ENCODE measurements around the gene SDF4. TPM values are rescaled to one million over a fixed set of nuclear protein-coding genes. Genes with fewer than 3 reads are reported as not detected.

SDF4 gene
- total RNA-seq, 1 donor from 2014 or later = 28.2 TPM

DNA sequence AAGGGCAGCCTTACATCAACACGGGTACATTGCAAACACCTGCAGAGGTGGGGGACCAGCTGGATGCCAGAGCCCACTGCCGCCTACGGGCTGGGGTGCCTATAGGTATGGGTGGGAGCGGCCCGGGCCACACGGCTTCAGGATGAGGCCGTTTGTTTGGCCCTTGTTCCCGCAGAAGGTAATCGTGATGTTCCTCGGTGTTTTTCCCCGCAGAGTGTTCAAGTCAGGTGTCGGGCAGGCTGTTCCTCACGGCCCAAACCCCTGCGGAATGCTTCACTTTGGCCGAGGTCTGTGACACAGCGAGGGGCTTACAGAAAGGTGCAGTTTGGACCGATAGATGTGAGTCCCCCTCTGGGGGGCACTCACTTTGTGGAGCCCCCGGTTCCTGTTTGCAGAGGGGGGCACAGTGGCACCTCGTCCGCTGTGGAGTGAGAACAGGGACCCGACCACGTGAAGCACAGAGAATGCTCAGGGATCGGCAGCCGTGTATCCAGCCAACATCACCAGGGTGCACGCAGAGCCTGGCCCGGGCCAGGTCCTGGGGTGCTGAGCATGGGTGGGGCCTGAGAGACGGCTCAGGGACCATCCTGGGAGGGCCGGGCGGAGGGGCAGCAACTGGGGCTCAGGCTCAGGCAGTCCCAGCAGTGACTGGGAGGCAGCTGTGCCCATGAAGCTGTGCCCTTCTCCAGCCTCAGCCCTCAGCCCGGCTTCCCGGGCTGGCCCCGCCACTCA, 58.6 kb downstream of the SDF4 start:
- Histone ChIP-seq H3K36me3 (ENCODE audit: control insufficient read depth in 3 of 3, insufficient read depth in 3 of 3, low read length in 3 of 3) (no peaks in the 10 kb centered on the region), H3K27ac (ENCODE audit: low read depth, low read length) (no peak overlapping the region), H3K9ac (ENCODE audit: low read depth in 1 of 3, low read length in 3 of 3) (no peak overlapping the region), H3K27me3 (ENCODE audit: control insufficient read depth in 3 of 3, insufficient read depth in 3 of 3, low read length in 3 of 3) (peaks cover 53 to 75% (median 75%) of the 10 kb centered on the region in 3 donors), H3K4me3 (ENCODE audit: low read length in 3 of 3) (no peak overlapping the region), H3K4me1 (ENCODE audit: control insufficient read depth in 3 of 3, insufficient read depth in 3 of 3, low read length in 3 of 3) (no peaks in the 10 kb centered on the region), H3K9me3 (ENCODE audit: control insufficient read depth in 3 of 3, low read length in 3 of 3) (no peaks in the 10 kb centered on the region)

DNA sequence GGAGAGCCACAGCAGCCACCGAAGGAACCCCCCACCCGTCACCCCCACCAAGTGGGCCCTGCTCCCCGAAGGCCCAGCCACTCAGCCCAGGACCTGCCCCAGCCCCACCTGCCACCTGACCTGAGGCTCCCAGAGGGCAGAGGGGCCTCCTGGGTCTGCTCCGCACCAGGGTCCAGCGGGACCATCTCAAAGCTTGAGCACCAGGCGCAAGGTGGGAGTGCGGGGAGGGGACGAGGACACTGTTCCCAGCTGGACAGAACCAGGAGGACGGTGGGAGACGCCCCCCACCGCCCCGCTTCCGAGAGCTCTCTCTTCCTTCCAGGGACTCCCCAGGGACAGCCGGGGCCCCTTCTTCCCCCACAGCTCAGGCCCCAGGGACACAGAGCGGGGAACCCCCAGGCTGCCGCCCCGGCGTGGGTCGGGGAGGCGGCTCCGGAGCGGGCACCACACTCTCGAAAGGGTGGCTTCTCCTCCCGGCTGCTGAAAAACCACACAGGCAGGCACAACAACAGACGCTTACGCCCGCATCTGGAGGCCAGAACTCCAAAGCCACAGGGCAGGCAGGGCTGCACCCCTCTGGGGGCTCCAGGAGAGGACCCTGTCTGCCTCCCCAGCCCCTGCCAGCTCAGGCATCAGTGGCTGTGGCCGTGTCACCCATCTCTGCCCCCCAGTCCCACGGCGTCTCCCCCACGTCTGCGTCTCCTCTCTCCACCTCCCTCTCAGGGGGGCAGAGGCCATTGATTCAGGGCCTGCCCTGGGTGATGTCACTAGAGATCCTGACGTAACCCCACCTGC, 60.1 kb downstream of the SDF4 start:
- Histone ChIP-seq H3K36me3 (ENCODE audit: control insufficient read depth in 3 of 3, insufficient read depth in 3 of 3, low read length in 3 of 3) (no peaks in the 10 kb centered on the region), H3K4me3 (ENCODE audit: low read length in 3 of 3) (no peak overlapping the region), H3K4me1 (ENCODE audit: control insufficient read depth in 3 of 3, insufficient read depth in 3 of 3, low read length in 3 of 3) (no peaks in the 10 kb centered on the region), H3K9ac (ENCODE audit: low read depth in 1 of 3, low read length in 3 of 3) (no peak overlapping the region), H3K27me3 (ENCODE audit: control insufficient read depth in 3 of 3, insufficient read depth in 3 of 3, low read length in 3 of 3) (peaks cover 40 to 77% (median 72%) of the 10 kb centered on the region in 3 donors), H3K9me3 (ENCODE audit: control insufficient read depth in 3 of 3, low read length in 3 of 3) (no peaks in the 10 kb centered on the region), H3K27ac (ENCODE audit: low read depth, low read length) (no peak overlapping the region)

DNA sequence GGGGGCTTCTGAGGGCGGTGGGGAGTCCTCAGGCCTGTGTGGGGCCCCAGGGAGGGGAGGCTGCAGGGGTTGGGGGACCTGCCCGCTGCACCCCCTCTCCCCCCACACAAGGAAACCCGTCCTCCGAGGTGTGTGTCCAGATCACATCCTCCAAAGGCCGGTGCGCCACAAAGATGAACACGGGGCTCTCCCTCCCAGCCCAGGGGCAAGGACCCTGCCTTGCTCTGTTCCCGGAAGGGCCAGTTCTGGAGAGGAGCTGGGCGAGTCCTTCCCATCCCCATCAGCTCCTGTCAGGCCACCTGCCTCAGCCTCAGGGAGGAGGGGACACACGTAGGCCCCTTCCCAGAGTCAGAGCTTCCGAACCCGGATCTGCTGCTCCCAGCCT, 60.6 kb downstream of the SDF4 start:
- Histone ChIP-seq H3K36me3 (ENCODE audit: control insufficient read depth in 3 of 3, insufficient read depth in 3 of 3, low read length in 3 of 3) (no peaks in the 10 kb centered on the region), H3K4me1 (ENCODE audit: control insufficient read depth in 3 of 3, insufficient read depth in 3 of 3, low read length in 3 of 3) (peaks cover under 1% of the 10 kb centered on the region in 3 donors), H3K27me3 (ENCODE audit: control insufficient read depth in 3 of 3, insufficient read depth in 3 of 3, low read length in 3 of 3) (peaks cover 35 to 72% (median 66%) of the 10 kb centered on the region in 3 donors), H3K4me3 (ENCODE audit: low read length in 3 of 3) (no peak overlapping the region), H3K9me3 (ENCODE audit: control insufficient read depth in 3 of 3, low read length in 3 of 3) (no peaks in the 10 kb centered on the region), H3K27ac (ENCODE audit: low read depth, low read length) (no peak overlapping the region), H3K9ac (ENCODE audit: low read depth in 1 of 3, low read length in 3 of 3) (no peak overlapping the region)

DNA sequence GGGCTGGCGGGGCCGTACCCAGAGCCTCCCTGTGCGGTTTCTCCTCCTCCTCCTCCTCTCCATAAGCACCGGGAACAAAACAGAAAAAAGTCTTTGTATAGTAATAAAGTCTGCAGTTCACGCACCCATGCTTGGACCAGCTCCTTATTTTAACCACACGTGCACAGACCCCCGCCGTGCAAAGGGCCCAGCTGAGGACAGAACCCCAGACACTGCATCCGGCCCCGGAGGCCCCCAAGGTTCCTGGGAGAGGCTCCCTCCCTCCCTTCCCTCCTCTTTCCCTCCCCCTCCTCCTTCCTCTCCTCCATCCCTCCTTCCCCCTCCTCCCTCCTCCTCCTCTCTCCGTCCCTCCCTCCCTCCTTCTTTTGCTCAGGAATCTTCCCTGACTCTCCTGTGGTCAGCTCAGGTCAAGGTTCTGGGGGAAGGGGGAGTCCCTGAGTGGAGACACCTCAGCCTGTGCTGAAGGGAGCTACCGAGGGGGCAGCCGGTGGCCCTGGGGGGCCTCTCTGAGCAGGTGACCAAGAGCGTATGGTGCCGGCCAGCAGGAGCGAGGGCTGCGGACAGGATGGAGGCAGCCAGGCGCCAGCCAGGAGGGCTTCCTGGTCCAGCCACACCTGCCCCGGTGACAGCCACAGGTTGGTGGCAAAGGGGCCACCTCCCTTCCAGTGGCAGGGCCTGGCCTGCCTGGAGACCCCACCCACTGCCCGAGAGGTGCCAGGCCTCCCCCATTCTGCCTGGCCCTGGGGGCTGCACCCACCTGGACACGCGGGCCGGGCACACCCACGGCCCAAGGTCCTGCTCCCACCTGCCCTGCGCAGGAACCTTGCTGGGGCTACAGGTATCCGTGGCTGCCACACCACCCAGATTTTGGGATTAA, 61.3 kb downstream of the SDF4 start:
- Histone ChIP-seq H3K27ac (ENCODE audit: low read depth, low read length) (no peak overlapping the region), H3K4me1 (ENCODE audit: control insufficient read depth in 3 of 3, insufficient read depth in 3 of 3, low read length in 3 of 3) (peaks cover 7 to 8% (median 7%) of the 10 kb centered on the region in 3 donors)

DNA sequence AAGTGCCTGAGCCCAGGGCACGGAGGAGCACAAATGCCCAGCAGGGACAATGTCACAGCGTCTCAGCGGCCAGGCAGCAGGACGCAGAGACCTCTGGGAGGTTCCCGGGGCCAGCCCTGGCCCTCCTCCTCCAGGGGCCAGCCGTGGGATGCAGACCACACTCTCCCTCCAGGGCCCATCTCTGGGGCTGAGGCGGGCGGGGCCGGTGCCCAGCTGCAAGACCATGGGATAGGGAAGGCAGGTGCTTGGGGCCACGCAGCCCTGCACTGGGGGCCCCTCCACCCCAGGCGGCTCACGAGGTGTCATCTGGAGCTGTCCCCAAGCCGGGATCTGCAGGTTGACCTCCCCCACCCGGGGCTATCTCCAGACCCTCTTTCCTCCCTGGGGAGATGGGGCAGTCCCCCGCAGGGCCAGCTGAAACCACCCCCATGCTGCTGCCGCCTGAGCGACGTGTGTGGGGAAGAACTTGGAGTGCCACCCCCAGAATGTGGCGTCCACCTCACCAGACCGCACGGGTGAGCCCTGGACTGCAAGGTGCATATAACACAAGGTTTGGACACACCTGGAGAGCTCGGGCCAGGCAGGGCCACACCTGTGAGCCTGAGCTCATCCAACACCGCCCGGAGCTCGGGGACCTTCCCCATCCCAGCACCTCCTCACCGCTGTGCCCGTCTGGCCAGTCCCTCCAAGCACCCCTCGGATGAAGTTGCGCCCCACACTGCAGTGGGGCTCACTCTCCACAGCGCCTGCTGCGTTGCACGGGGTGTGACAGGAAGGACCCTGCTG, 62.2 kb downstream of the SDF4 start:
- H3K27ac ChIP-seq (ENCODE audit: low read depth, low read length) = no peak overlapping the region
- H3K4me3 ChIP-seq (ENCODE audit: low read length in 3 of 3) = no peak overlapping the region
- no peak overlapping the region for H3K9ac ChIP-seq (ENCODE audit: low read depth in 1 of 3, low read length in 3 of 3)
- H3K4me1 ChIP-seq (ENCODE audit: control insufficient read depth in 3 of 3, insufficient read depth in 3 of 3, low read length in 3 of 3) = peaks cover 10 to 12% (median 11%) of the 10 kb centered on the region in 3 donors
- H3K9me3 ChIP-seq (ENCODE audit: control insufficient read depth in 3 of 3, low read length in 3 of 3) = no peaks in the 10 kb centered on the region
- H3K27me3 ChIP-seq (ENCODE audit: control insufficient read depth in 3 of 3, insufficient read depth in 3 of 3, low read length in 3 of 3) = peaks cover 27 to 67% (median 56%) of the 10 kb centered on the region in 3 donors
- no peaks in the 10 kb centered on the region for H3K36me3 ChIP-seq (ENCODE audit: control insufficient read depth in 3 of 3, insufficient read depth in 3 of 3, low read length in 3 of 3)

More for the DNA sequence above, 61.3 kb downstream of the SDF4 start:
- H3K4me3 ChIP-seq (ENCODE audit: low read length in 3 of 3) = no peak overlapping the region
- H3K27me3 ChIP-seq (ENCODE audit: control insufficient read depth in 3 of 3, insufficient read depth in 3 of 3, low read length in 3 of 3) = peaks cover 30 to 68% (median 59%) of the 10 kb centered on the region in 3 donors
- no peaks in the 10 kb centered on the region for H3K36me3 ChIP-seq (ENCODE audit: control insufficient read depth in 3 of 3, insufficient read depth in 3 of 3, low read length in 3 of 3)
- H3K9ac ChIP-seq (ENCODE audit: low read depth in 1 of 3, low read length in 3 of 3) = no peak overlapping the region
- H3K9me3 ChIP-seq (ENCODE audit: control insufficient read depth in 3 of 3, low read length in 3 of 3) = no peaks in the 10 kb centered on the region

DNA sequence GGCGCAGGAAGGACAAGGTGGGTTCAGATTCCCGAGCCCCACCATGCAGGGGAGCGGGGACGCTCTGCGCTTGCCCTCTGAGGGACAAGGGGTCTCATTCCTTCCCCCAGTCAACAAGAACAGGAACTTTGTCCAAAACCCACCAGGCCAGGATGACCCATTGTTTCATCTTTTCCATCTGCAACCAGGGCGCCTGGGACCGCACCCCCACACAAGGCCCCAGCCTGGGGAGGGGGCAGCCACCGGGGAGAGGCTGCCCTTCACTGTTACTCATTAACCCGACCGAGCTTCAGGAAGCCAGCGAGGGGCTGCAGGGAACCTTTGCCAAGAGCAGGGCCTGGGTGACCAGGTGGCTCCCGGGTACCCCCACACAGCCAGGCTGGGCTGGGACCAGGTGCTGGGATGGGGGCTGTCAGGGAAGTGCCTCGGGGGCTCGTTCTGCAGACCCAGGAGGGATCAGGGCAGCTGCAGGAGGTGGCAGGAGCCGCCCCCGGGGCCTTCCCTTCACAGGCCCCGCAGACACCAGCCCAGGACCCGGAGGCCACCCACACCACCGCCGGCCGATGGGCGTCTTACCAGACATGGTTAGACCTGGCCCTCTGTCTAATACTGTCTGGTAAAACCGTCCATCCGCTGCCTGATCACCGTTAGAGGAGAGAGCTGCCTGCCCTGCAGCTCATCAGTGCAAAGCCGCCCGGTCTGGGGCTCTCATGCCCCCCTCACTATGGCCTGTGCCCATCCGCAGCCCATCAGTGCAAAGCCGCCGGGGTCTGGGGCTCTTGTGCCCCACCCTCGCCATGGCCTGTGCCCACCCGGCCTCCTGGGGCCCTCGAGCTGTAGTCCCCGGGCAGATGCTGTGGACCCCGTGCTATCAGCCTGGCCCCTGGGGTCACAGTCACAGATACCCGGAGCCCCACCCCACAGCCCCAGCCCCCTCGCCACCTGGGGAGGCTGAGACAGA, 63.1 kb downstream of the SDF4 start:
- H3K27me3 ChIP-seq (ENCODE audit: control insufficient read depth in 3 of 3, insufficient read depth in 3 of 3, low read length in 3 of 3) = peaks cover 27 to 61% (median 47%) of the 10 kb centered on the region in 3 donors
- H3K9me3 ChIP-seq (ENCODE audit: control insufficient read depth in 3 of 3, low read length in 3 of 3) = no peaks in the 10 kb centered on the region
- no peak overlapping the region for H3K9ac ChIP-seq (ENCODE audit: low read depth in 1 of 3, low read length in 3 of 3)
- H3K36me3 ChIP-seq (ENCODE audit: control insufficient read depth in 3 of 3, insufficient read depth in 3 of 3, low read length in 3 of 3) = no peaks in the 10 kb centered on the region
- H3K27ac ChIP-seq (ENCODE audit: low read depth, low read length) = no peak overlapping the region
- no peak overlapping the region for H3K4me3 ChIP-seq (ENCODE audit: low read length in 3 of 3)
- peaks cover 10 to 12% (median 11%) of the 10 kb centered on the region in 3 donors for H3K4me1 ChIP-seq (ENCODE audit: control insufficient read depth in 3 of 3, insufficient read depth in 3 of 3, low read length in 3 of 3)

DNA sequence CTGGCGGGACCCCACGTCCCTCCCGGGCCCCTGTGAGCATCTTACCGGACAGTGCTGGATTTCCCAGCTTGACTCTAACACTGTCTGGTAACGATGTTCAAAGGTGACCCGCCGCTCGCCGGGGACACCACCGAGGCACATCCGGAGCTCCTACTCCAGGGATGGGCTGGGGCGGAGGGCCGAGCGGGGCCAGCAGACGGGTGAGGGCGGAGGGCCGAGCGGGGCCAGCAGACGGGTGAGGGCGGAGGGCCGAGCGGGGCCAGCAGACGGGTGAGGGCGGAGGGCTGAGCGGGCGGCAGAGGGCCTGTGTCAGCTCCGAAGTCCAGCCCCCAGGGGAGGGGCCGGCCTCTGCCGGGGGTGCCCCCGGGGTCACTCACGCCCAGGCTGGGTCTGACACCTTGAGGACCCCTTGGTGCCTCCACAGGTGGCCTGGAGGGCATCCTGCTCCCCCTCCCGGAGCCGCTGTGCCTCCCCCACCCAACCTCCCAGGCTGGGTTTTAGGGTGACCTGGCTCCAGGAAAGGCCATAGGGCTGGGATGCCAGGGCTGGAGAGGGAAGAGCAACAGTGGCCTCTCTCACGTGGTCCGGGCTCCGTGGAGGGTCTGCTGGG, 63.9 kb downstream of the SDF4 start:
- no peak overlapping the region for H3K4me3 ChIP-seq (ENCODE audit: low read length in 3 of 3)
- peaks cover 10 to 12% (median 11%) of the 10 kb centered on the region in 3 donors for H3K4me1 ChIP-seq (ENCODE audit: control insufficient read depth in 3 of 3, insufficient read depth in 3 of 3, low read length in 3 of 3)
- no peak overlapping the region for H3K9ac ChIP-seq (ENCODE audit: low read depth in 1 of 3, low read length in 3 of 3)
- no peaks in the 10 kb centered on the region for H3K36me3 ChIP-seq (ENCODE audit: control insufficient read depth in 3 of 3, insufficient read depth in 3 of 3, low read length in 3 of 3)
- peaks cover 21 to 60% (median 40%) of the 10 kb centered on the region in 3 donors for H3K27me3 ChIP-seq (ENCODE audit: control insufficient read depth in 3 of 3, insufficient read depth in 3 of 3, low read length in 3 of 3)
- H3K27ac ChIP-seq (ENCODE audit: low read depth, low read length) = no peak overlapping the region
- H3K9me3 ChIP-seq (ENCODE audit: control insufficient read depth in 3 of 3, low read length in 3 of 3) = no peaks in the 10 kb centered on the region

DNA sequence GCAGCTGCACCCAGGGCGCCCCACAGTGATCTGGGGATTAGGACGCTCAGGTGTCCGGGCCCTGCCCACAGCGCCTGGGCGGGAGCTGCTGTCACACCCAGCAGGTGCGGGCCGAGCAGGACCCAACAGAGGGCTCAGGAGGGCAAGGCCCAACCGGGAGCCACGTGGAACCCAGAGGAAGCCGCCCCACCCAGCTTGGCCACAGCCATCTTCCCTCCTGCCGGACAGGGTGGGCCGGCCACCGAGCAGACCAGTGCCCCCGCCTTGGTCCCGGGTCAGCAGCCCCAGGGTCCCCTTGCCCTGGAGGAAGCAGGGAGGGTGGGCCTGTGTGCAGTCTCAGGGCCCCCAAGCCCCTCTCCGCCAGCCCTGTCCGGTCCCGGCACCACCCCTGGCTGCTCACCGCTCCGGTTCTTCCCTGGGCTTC, 64.4 kb downstream of the SDF4 start:
- no peak overlapping the region for H3K27ac ChIP-seq (ENCODE audit: low read depth, low read length)
- H3K4me1 ChIP-seq (ENCODE audit: control insufficient read depth in 3 of 3, insufficient read depth in 3 of 3, low read length in 3 of 3) = peaks cover 10 to 12% (median 11%) of the 10 kb centered on the region in 3 donors
- peaks cover 18 to 58% (median 40%) of the 10 kb centered on the region in 3 donors for H3K27me3 ChIP-seq (ENCODE audit: control insufficient read depth in 3 of 3, insufficient read depth in 3 of 3, low read length in 3 of 3)
- no peak overlapping the region for H3K4me3 ChIP-seq (ENCODE audit: low read length in 3 of 3)
- no peaks in the 10 kb centered on the region for H3K9me3 ChIP-seq (ENCODE audit: control insufficient read depth in 3 of 3, low read length in 3 of 3)
- no peaks in the 10 kb centered on the region for H3K36me3 ChIP-seq (ENCODE audit: control insufficient read depth in 3 of 3, insufficient read depth in 3 of 3, low read length in 3 of 3)
- no peak overlapping the region for H3K9ac ChIP-seq (ENCODE audit: low read depth in 1 of 3, low read length in 3 of 3)
